ENCODE measurements around the gene UBE4B.

DNA sequence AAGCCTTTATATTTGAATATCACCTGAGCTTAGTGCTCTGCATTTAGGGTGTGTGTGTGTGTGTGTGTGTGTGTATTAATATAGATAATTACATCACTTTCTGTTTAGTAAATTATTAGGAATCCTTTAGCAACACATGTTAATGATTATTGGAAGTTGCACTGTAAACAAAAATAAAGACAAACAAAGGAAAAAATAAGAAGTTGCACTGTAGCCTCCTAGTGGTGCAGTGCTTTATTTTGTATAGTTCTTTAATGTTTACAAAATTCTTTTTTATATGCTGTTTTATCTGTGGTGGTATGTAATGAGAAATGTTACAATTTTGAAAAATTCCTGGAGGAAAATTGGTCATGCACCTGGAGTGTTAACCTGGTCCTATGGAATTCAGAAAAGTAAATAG, 69.2 kb downstream of the UBE4B start:
- no peak for TF ChIP-seq POLR2AphosphoS5 (IDR thresholded peaks at IDR 0.05)
- TF ChIP-seq, protein P1, sequence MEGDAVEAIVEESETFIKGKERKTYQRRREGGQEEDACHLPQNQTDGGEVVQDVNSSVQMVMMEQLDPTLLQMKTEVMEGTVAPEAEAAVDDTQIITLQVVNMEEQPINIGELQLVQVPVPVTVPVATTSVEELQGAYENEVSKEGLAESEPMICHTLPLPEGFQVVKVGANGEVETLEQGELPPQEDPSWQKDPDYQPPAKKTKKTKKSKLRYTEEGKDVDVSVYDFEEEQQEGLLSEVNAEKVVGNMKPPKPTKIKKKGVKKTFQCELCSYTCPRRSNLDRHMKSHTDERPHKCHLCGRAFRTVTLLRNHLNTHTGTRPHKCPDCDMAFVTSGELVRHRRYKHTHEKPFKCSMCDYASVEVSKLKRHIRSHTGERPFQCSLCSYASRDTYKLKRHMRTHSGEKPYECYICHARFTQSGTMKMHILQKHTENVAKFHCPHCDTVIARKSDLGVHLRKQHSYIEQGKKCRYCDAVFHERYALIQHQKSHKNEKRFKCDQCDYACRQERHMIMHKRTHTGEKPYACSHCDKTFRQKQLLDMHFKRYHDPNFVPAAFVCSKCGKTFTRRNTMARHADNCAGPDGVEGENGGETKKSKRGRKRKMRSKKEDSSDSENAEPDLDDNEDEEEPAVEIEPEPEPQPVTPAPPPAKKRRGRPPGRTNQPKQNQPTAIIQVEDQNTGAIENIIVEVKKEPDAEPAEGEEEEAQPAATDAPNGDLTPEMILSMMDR (IDR thresholded peaks at IDR 0.05), result no peak

Measured in sigmoid colon (tissue), 4 donors.